Astrocyte of the spinal cord (primary cell): ENCODE results near the gene ATP2B2.

ENCODE experiments used
- DNase-seq: peaks from one replicate; pipeline ENCODE4 v3.0.0; 2011; ENCODE audit warnings: low read depth, low spot score
- H3K4me3 ChIP-seq: 2 replicates; pipeline ENCODE4 v1.5.1; 2011; ENCODE audit warnings: low read depth, mild to moderate bottlenecking, low read length, moderate library complexity
- CTCF ChIP-seq: IDR thresholded peaks from 2 replicates; pipeline ENCODE4 v1.5.1; 2012; ENCODE audit warnings: low read depth, mild to moderate bottlenecking, low read length, inconsistent platforms
- in situ Hi-C: cut with HindIII; loops from 2 replicates; pipeline ENCODE4 v1.10.0; 2017; ENCODE audit warnings: low sequenced_read_pairs

Gene ATP2B2

DNA sequence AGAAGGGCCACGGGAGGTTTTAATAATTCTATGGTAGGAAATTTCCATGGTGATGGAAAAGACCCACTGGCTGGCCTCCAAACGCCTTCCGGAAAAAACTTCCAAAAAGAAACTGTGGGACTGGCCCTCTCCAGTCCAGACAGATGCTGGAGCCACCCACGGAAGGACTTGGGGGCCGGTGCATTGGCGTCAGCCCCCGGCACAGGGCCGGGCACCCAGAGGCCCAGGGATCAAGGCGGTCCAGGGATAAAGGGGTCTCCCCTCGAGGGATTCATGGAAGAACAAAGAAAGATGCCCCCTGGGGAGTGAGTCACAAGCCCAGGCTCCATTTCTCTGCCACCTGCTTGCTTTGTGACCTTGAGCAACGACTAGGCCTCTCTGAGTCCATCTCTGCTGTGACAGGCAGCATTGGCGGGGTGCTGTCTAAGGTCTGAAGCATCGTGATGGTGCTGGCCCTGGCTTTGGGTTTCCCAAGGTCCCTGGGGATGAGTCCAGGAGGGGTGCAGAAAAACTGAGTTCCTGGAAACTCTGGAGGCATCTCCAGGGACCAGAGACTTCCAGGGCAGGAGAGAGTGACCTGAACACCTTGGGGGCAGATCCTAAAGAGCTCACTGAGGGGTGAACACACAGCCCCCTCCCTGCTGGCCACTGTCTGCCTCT lies 21.6 kb downstream of the ATP2B2 start:
- no peak overlapping the region for H3K4me3 ChIP-seq

GRCh38 chr3:10483364-10483675 lies 22.1 kb downstream of the ATP2B2 start:
- no peak for TF ChIP-seq CTCF
- no peak for DNase-seq
- no peak overlapping the region for H3K4me3 ChIP-seq
- in situ Hi-C loops, result no loop called here

More for the DNA sequence above, 21.6 kb downstream of the ATP2B2 start:
- in situ Hi-C loops, result no loop called here
- DNase-seq, result no peak
- no peak for TF ChIP-seq CTCF

GRCh38 chr3:10482631-10483363 lies 22.6 kb downstream of the ATP2B2 start:
- no peak for DNase-seq
- in situ Hi-C loops, result no loop called here
- TF ChIP-seq CTCF, result no peak
- H3K4me3 ChIP-seq, result no peak overlapping the region

DNA sequence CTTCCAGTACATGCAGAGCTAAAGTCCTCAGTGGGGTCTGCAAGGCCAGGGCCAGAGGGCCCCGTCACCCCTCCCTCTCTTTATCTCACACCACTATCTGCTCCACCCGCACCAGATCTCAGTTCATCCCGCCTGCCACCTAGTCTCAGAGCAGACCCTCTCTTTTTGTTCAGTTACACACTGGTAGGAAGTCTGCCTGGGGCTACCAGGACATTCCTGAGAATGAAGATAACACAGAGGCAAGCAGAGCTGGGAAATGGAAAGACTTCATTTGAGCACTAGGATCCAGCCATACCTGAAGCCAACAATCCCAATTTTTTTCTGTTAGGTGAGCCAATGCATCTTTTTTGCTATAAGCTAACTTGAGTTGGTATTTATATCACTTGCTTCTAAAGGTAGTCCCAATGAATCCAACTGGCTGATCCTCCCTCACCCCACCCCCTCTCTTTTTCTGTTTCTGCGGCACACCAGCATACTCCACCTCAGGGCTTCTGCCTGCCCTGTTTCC lies 24.5 kb downstream of the ATP2B2 start:
- no peak overlapping the region for H3K4me3 ChIP-seq
- in situ Hi-C loops, result no loop called here
- TF ChIP-seq CTCF, result no peak
- no peak for DNase-seq

- TF ChIP-seq CTCF, result no peak
- no peak overlapping the region for H3K4me3 ChIP-seq
- in situ Hi-C loops, result no loop called here
- DNase-seq, result no peak
Observed at GRCh38 chr3:10479311-10479710, 26.1 kb downstream of the ATP2B2 start.

DNA sequence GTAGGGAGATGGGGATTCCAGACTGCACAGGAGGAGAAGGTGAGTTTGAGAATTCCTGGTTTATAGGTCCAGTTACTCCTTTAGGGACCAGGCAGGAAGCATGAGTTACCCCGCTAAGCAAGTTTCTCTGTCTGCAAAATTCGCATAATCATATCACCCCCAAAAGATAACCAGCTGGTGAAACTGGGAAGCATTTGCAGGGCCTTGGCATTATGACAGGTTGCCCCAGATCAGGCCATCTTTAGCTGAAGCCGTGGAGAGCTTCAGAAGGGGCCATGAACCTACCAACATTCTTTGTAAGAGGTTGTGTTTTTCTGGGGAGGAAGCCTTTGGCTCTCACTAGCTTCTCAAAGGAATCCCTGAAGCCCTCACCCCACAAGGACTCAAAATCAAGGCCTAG lies 29.4 kb downstream of the ATP2B2 start:
- in situ Hi-C loops, result no loop called here
- TF ChIP-seq CTCF, result no peak

More for the DNA sequence above, 29.4 kb downstream of the ATP2B2 start:
- DNase-seq, result no peak
- H3K4me3 ChIP-seq, result no peak overlapping the region
